A172 (cell line): ENCODE data around the gene IDI2. TPM values are rescaled to one million over a fixed set of nuclear protein-coding genes. Genes with fewer than 3 reads are reported as not detected.
"Not testable (repeated sequence)": the region's sequence is repeated elsewhere in the genome, so short reads cannot be mapped to it uniquely, and the experiment has no call there.

Source experiments
- DNase-seq: peaks from one replicate; pipeline ENCODE4 v3.0.0-alpha.2; 2015; ENCODE audit warnings: low spot score
- total RNA-seq: library from RNA; depleted of rRNA; stranded (reverse); fragments of >200 nt; shearing (Covaris generic); gene quantifications from 2 replicates; pipeline ENCODE4 v1.2.3, GENCODE V29; 2014

The IDI2 gene
- total RNA-seq, 1 experiment from 2014 or later, result not detected

- peak; percentile 28 for DNase-seq
These were observed 22.3 kb upstream of the IDI2 start for GRCh38 chr10:1047937-1048336.

GRCh38 chr10:1045415-1045814, 19.8 kb upstream of the IDI2 start:
- no peak for DNase-seq

DNA sequence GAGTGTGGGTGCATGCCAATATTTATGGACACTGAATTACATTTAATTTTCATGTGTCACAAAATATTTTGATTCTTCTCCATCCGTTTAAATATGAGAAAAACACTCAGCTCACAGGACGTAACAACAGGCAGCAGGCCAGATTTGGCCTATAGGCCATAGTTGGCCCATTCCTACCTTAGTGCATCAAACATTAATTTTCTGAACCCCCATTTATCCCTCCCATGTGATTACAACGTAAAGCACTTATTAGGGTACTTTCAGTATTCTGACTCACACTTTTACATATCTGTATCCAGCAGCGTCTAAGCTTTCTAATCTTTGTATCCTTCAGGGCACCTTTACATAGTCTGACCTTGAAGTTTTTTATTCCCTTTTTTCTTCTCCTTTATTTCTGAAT, 19.3 kb upstream of the IDI2 start:
- no peak for DNase-seq

DNA sequence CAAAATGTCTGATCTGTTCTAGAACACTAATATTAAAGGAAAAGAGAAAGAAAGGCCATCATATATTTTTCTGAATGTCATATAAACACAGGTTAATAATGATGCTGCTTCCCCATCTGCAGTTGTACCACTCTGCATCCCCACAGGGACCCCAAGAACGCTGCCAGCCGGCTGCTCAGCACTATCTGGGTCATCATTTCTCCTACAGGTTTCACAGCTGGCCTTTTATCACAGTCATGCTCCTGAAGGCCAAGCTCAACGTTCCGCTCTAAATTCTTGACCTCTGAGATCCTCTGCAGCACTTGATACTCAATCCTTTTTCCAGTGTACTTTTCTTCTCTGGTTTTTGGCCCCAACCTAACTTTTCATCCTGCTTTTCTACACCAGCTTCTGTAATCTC, 18.5 kb upstream of the IDI2 start:
- DNase-seq, result no peak

DNA sequence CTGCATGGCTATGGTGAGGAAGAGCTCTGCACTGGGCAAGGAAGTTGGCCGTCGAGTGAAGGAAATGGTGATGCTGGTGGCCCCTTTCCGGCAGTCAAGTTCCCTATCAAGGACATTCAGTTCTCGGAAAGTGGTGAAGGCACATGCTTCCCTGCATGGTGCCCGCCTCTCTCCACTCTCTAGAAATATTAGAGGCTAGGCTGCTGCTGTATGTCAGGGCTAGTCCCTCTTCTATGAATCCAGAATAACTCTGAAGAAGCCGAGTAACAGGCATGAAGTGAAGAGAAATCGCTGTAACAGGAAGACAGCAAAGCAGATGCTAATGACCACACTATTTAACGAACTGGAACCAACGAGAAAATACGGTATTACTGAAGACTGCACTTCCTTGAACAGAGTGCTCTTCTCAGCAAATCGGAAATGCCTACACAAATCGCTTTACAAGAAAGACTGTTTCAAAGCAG, 17.9 kb upstream of the IDI2 start:
- DNase-seq, result no peak

DNA sequence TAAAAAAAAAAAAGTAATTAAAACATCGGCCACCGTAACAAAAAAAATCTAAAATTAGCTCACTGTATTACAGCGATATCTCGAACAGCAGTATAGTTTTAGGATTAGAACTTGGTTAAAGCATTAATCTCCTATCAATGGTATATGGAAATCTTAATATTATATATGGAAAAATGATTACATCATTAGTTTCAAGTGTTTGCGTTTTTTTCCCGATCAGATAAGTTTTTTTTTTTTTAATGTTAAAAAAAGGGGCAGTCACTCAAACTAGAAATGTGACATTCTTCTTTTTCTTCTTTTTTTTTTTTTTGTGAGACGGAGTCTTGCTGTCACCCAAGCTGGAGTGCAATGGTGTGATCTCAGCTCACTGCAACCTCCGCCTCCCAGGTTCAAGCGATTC, 15.9 kb upstream of the IDI2 start:
- no peak for DNase-seq

DNA sequence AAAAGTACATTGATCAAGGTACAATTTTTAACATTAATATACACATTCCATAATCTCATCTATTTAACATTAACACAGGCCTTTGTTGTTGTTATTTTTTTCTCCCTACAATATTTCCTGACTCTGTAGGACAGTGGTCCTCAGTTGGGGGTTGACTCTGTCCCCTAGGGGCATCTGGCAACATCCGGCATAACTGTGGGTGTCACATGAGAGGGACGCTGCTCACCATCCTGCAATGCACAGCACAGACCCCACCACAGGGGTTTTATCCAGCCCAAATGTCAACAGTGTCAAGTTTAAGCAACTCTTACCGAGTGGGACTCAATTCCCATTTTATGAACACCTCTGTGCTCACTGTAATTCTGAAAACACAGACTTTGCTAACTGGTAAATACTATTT, 14.5 kb upstream of the IDI2 start:
- DNase-seq, result no peak

GRCh38 chr10:1038769-1039168, 13.1 kb upstream of the IDI2 start:
- DNase-seq, result not testable (repeated sequence)

DNA sequence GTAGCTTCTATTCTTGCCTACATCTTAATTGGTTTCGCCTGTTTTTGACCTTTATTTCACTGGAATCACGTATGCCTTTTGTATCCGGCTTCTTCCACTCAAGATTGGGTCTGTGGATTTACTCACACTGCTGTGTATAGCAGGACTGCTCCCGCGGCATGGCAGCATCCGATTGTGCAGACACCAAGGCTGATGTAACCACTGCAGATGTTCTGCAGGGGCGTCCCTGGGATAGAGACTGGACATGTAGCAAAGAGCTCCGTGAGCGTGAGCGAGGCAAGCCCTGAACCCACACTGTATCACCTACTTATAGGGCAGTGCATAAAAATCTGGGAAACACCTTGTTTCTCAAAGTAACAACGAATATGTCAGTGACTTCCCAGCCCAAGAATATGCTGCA, 11.4 kb upstream of the IDI2 start:
- DNase-seq, result no peak

GRCh38 chr10:1036341-1036791, 10.7 kb upstream of the IDI2 start:
- peak; percentile 76 for DNase-seq

GRCh38 chr10:1035201-1035600, 9.5 kb upstream of the IDI2 start:
- DNase-seq, result no peak

GRCh38 chr10:1034758-1035157, 9.1 kb upstream of the IDI2 start:
- DNase-seq, result no peak

DNA sequence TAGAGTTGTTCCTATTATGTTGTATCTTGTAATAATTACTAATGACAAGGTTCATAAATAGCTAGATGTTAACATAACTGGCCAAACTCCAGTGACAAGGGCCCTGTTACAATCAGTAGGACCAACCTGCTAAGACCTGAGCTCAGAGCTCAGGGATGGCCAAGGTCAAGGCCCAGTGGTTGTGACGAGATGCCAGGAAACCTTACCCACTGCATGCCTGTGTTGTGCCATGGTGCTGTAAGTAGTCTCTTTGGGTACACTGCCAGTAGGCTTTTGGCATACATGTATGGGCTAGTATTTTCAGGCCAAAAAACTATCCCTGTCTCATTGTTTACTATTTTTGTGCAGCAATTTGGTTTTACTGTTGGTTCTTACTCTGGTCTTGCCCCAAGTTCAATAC, 7.9 kb upstream of the IDI2 start:
- DNase-seq, result no peak

DNA sequence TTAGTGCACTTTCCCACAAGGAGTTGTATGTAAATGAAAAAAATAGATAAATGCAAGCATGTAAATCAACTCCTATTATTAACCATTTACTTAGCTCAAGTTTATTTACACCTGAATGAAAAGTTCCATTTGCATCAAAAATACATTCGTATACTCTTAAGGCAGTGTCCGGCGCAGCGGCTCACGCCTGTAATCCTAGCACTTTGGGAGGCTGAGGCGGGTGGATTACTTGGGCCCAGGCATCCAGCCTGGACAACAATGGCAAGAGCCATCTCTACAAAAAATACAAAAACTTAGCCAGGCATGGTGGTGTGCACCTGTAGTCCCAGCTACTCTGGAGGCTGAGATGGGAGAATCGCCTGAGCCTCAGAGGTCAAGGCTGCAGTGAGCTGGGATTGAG, 4.2 kb upstream of the IDI2 start:
- DNase-seq, result no peak

- no peak for DNase-seq
These were observed 919 bp upstream of the IDI2 start for GRCh38 chr10:1026578-1026977.

GRCh38 chr10:1024103-1024502, 1.6 kb downstream of the IDI2 start:
- no peak for DNase-seq

GRCh38 chr10:1022413-1022812, 3.2 kb downstream of the IDI2 start:
- no peak for DNase-seq

DNA sequence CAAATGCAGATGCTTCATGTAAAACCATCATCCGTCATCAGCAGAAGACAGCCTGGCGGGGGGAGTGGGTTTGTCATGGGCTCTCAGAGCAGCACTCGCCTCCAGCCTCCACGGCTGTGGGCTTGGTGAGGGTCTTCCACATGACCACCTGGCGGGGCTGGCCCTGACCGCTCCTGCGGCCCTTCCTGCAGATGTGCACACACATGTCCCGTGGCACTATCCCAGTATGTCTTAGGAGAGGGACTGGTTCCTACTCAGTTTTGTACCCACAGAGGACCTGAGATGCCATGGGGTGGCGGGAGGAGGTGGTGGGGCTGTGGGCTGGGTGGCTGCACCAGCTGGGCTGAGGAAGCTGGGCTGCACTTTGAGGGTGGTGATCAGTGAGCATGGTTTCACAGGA, 4.7 kb downstream of the IDI2 start:
- DNase-seq, result no peak

- DNase-seq, result no peak
These were observed 5.2 kb downstream of the IDI2 start for GRCh38 chr10:1020460-1020859.

- DNase-seq, result no peak
These were observed 6.3 kb downstream of the IDI2 start for GRCh38 chr10:1019362-1019761.

DNA sequence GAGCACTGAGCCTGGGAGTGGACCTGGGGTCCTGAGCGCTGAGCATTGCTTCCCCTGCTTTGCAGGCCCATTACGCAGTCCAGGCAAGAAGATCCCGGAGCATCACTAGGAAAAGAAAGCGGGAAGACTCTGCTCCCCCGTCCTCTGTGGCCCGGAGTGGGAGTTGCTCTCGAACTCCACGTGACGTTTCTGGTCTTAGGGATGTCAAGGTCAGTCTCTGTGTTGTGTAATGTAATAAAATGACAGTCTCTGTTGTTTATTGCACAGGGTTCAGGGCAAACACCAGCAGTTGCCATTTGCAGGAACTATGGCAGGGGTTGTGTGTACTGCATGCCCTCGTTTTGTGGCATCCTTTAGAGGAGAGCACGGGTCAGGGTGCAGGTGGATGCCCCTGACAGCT, 10.0 kb downstream of the IDI2 start:
- DNase-seq, result no peak

DNA sequence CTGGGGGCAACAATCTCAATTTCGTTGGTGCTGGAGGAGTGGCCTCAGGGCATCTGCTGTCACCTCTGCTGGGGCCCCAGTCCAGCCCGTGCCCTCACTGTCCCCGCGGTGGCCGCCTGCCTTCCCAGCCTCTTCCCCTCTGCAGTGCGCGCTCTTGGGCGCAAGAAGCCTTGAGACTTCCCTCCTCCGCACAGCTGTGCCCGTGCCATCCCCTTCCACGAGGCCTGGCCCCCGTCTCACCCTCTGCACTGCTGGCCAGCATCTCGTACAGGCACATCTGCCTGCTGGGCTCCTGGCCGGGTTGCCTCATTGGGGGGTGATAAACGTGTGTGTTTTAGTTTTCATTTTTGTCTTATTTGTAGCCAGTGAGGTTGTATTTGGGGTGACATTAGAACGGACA, 14.0 kb downstream of the IDI2 start:
- DNase-seq, result no peak

- DNase-seq, result no peak
These were observed 15.0 kb downstream of the IDI2 start for GRCh38 chr10:1010703-1011102.

GRCh38 chr10:1009947-1010346, 15.7 kb downstream of the IDI2 start:
- not testable (repeated sequence) for DNase-seq

GRCh38 chr10:1009071-1009494, 16.6 kb downstream of the IDI2 start:
- no peak for DNase-seq
